ENCODE data around the gene WDR83. TPM values are rescaled to one million over a fixed set of nuclear protein-coding genes. Genes with fewer than 3 reads are reported as not detected.

The WDR83 gene
- total and polyA plus RNA-seq, 2 of the 4 experiments (the other 2 are of a cell fraction), result 5.9 to 8.9 TPM

DNA sequence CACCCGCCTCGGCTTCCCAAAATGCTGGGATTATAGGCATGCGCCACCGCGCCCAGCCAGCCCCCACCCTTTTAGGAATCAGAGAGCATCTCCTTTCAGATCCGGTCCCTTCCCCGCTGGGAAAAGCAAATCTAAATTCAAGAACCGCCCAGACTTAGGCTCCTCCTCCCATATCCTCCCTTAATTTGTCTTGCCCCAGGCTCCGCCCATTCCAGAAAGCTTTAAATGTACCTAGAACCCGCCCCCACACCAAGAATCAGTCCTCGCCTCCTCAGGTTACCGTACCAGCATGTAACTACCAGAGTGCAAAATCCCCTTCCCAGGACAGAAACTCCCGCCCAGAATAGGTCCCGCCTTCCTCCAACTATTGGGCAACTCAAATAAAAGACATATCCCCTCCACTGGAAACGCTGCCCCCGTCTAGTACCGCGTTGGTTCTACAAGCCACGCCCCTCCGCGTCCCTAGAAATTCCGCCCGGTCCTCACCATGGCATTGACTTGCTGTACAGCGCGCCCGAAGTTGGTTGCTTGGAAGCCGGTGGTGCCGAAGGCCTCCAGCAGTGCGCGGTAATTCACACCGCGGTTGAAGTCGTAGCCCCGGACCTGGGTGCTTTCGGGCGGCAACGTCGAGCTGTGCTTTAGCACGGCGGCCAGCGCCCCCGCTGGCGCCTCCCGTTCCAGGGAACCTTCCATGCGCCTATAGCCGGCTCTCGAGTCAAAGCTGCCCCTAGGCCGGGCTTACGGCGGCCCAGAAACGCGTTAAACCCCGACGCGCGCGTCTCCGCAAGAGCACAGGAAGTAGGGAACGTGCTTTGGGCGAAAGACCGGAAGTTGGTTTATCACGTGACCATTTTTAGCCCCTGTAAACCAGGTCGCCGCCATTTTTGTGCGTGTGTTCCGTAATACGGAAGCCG, 14.7 kb downstream of the WDR83 start, which contains the start of gene DHPS:
Gene DHPS (minus strand): TSS at position 807 of the 914 bp plus-strand sequence. CDS start 114 bp downstream, at position 693.
- intact Hi-C loops (cut with micrococcal nuclease), result no loop called here
- H2BK20ac ChIP-seq (ENCODE audit: low read depth, low read length), result no peak within 1 kb of the TSS
- dilution Hi-C loops (cut with HindIII; ENCODE audit: low sequenced_read_pairs, unreplicated experiment), result no loop called here
- peak within 1 kb of the TSS; percentile 99 for H2AK9ac ChIP-seq (replicated peaks; ENCODE audit: low read depth, low read length, poor library complexity)
- peaks cover 9% of the 10 kb centered on the region for H4K20me1 ChIP-seq (ENCODE audit: insufficient read depth, low read length)
- ATAC-seq (ENCODE audit: low read depth) (peak; percentile 91), DNase-seq (peak; percentile 98)
- H3K4me3 ChIP-seq (ENCODE audit: insufficient read depth, low read depth, low read length), result peak within 1 kb of the TSS; percentile 67
- H4K91ac ChIP-seq (ENCODE audit: insufficient read depth, low read depth, low read length), result peak within 1 kb of the TSS; percentile 74
- H3K9ac ChIP-seq (ENCODE audit: low read depth, low read length), result peak within 1 kb of the TSS; percentile 54
- H3K27me3 ChIP-seq (ENCODE audit: control insufficient read depth, insufficient read depth, low read length), result no peaks in the 10 kb centered on the region
- H4K8ac ChIP-seq (ENCODE audit: low read depth in 2 of 2, low read length in 2 of 2), result peak within 1 kb of the TSS; percentile 55 to 88
- H2BK120ac ChIP-seq (ENCODE audit: low read depth, low read length), result peak within 1 kb of the TSS; percentile 24; the same call in 1 of the 2 replicates
- H3K56ac ChIP-seq (ENCODE audit: extremely low read depth, insufficient read depth, low read length), result peak within 1 kb of the TSS; percentile 59; the same call in 1 of the 2 replicates
- H4K5ac ChIP-seq (ENCODE audit: low read depth, low read length), result peak within 1 kb of the TSS; percentile 36
- TF ChIP-seq USF2 (IDR thresholded peaks at IDR 0.05; ENCODE audit: low read depth, low read length) (peak; percentile 96), RCOR1 (IDR thresholded peaks at IDR 0.05; ENCODE audit: insufficient replicate concordance, low read length) (no peak), CEBPB (IDR thresholded peaks at IDR 0.05; ENCODE audit: low read depth, low read length) (peak; percentile 97), POLR2A (IDR thresholded peaks at IDR 0.05; ENCODE audit: low read depth, low read length) (peak; percentile 90), RFX5 (IDR thresholded peaks at IDR 0.05; ENCODE audit: low read depth, low read length) (no peak), MXI1 (IDR thresholded peaks at IDR 0.05; ENCODE audit: borderline replicate concordance, low read depth, low read length) (peak; percentile 56), BHLHE40 (IDR thresholded peaks at IDR 0.05; ENCODE audit: low read depth, low read length) (peak; percentile 79)
- TF ChIP-seq, protein P1, sequence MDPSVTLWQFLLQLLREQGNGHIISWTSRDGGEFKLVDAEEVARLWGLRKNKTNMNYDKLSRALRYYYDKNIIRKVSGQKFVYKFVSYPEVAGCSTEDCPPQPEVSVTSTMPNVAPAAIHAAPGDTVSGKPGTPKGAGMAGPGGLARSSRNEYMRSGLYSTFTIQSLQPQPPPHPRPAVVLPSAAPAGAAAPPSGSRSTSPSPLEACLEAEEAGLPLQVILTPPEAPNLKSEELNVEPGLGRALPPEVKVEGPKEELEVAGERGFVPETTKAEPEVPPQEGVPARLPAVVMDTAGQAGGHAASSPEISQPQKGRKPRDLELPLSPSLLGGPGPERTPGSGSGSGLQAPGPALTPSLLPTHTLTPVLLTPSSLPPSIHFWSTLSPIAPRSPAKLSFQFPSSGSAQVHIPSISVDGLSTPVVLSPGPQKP (IDR thresholded peaks at IDR 0.05; ENCODE audit: borderline replicate concordance, low read depth, low read length), result peak; percentile 46; the same call in 1 of the 2 replicates
- peak within 1 kb of the TSS; percentile 51 for H3K4me2 ChIP-seq (ENCODE audit: low read depth, low read length)
- no peaks in the 10 kb centered on the region for H3K9me3 ChIP-seq (ENCODE audit: control insufficient read depth, insufficient read depth, low read length)
- TSS peak; percentile 68 for BruUV-seq (replicated peaks)
- peak within 1 kb of the TSS; percentile 61 for H3K27ac ChIP-seq (ENCODE audit: insufficient read depth, low read length)
- no peak within 1 kb of the TSS for H2BK15ac ChIP-seq (ENCODE audit: low read depth, low read length)
- peak within 1 kb of the TSS; percentile 95 for H2AFZ ChIP-seq (replicated peaks; ENCODE audit: low read length, poor library complexity)
- H2AK5ac ChIP-seq (ENCODE audit: low read depth, low read length), result peak within 1 kb of the TSS; percentile 82; the same call in 1 of the 2 replicates
- H3K4ac ChIP-seq (ENCODE audit: low read depth, low read length), result peak within 1 kb of the TSS; percentile 88
- H3K14ac ChIP-seq (replicated peaks; ENCODE audit: low read depth, low read length), result peak within 1 kb of the TSS; percentile 91
- peaks cover 27% of the 10 kb centered on the region for H3K36me3 ChIP-seq (ENCODE audit: control insufficient read depth, insufficient read depth, low read length)
- in situ Hi-C loops (cut with MboI; ENCODE audit: low sequenced_read_pairs), result no loop called here
- H3K9me1 ChIP-seq (ENCODE audit: insufficient read depth, low read length), result peaks cover 7% of the 10 kb centered on the region; the same call in 1 of the 2 replicates
- H2BK5ac ChIP-seq (ENCODE audit: low read depth, low read length, poor library complexity, severe bottlenecking), result peak within 1 kb of the TSS; percentile 65
- H3K4me1 ChIP-seq (ENCODE audit: control insufficient read depth, insufficient read depth, low read length), result no peaks in the 10 kb centered on the region
- 1% methylated on average over 33 of the region's 68 CpGs; no CpG with 5 or more reads in 1 of the 2 experiments for WGBS, 2 experiments (ENCODE audit: extremely low coverage in 2 of 2, insufficient read length in 1 of 2)
- POLR2A ChIA-PET (ENCODE audit: unreplicated experiment), result interaction anchor here (0.6 to 0.7 kb wide), 2 partner anchors 10 to 32 kb away, joined by 4 to 6 read pairs; no protein-coding TSS in a partner anchor
- CTCF ChIA-PET, result no interaction called here
- peaks cover 10 to 26% of the 10 kb centered on the region in 2 experiments; a peak in 3 of 4 replicates for H3K79me1 ChIP-seq (ENCODE audit: low read depth in 1 of 2, low read length in 2 of 2)
- H3K18ac ChIP-seq (ENCODE audit: low read depth, low read length), result no peak within 1 kb of the TSS; the same call in 1 of the 2 replicates
- peak within 1 kb of the TSS; percentile 80 for H3K23ac ChIP-seq (ENCODE audit: low read depth, low read length)
